ENCODE results near the gene ARL15. TPM values are rescaled to one million over a fixed set of nuclear protein-coding genes. Genes with fewer than 3 reads are reported as not detected.

ARL15 gene
- total RNA-seq, 4 donors from 2014 or later, result 16.6 to 48.8 (median 32.3) TPM

GRCh38 chr5:53934151-53934820 is 376.1 kb downstream of the ARL15 start:
- no peak overlapping the region for H3K4me3 ChIP-seq (ENCODE audit: low read depth, poor library complexity, severe bottlenecking)
- intact Hi-C loops (cut with DNase I; ENCODE audit: low total_unique reads), result no loop called here
- DNase-seq (ENCODE audit: low spot score in 2 of 2), result no peak
- no peak for TF ChIP-seq POLR2A (IDR thresholded peaks at IDR 0.05)
- TF ChIP-seq CTCF (IDR thresholded peaks at IDR 0.05), result no peak
- WGBS, 2 donors, result 66 to 77% methylated on average over 4 of the region's 4 CpGs

- intact Hi-C loops (cut with DNase I; ENCODE audit: low total_unique reads), result no loop called here
- WGBS, 2 donors, result 85 to 90% methylated on average over 6 of the region's 6 CpGs
These were observed 378.0 kb downstream of the ARL15 start for GRCh38 chr5:53932351-53932750.

GRCh38 chr5:53930457-53930856 is 379.9 kb downstream of the ARL15 start:
- 67 to 81% methylated on average over 5 of the region's 5 CpGs for WGBS, 2 donors
- DNase-seq (ENCODE audit: low spot score in 2 of 2), result no peak
- intact Hi-C loops (cut with DNase I; ENCODE audit: low total_unique reads), result no loop called here
- H3K4me3 ChIP-seq (ENCODE audit: low read depth, poor library complexity, severe bottlenecking), result no peak overlapping the region
- TF ChIP-seq POLR2A (IDR thresholded peaks at IDR 0.05) (no peak), CTCF (IDR thresholded peaks at IDR 0.05) (no peak)

More at GRCh38 chr5:53932351-53932750, 378.0 kb downstream of the ARL15 start:
- H3K4me3 ChIP-seq (ENCODE audit: low read depth, poor library complexity, severe bottlenecking), result no peak overlapping the region
- no peak for DNase-seq (ENCODE audit: low spot score in 2 of 2)
- TF ChIP-seq POLR2A (IDR thresholded peaks at IDR 0.05) (no peak), CTCF (IDR thresholded peaks at IDR 0.05) (no peak)

GRCh38 chr5:53929570-53929969 is 380.8 kb downstream of the ARL15 start:
- TF ChIP-seq POLR2A (IDR thresholded peaks at IDR 0.05) (no peak), CTCF (IDR thresholded peaks at IDR 0.05) (no peak)
- WGBS, 2 donors, result 100% methylated on average over 2 of the region's 2 CpGs
- intact Hi-C loops (cut with DNase I; ENCODE audit: low total_unique reads), result no loop called here

GRCh38 chr5:53929152-53929551 is 381.2 kb downstream of the ARL15 start:
- intact Hi-C loops (cut with DNase I; ENCODE audit: low total_unique reads), result no loop called here
- no peak for DNase-seq (ENCODE audit: low spot score in 2 of 2)
- no peak for TF ChIP-seq CTCF (IDR thresholded peaks at IDR 0.05)
- no peak for TF ChIP-seq POLR2A (IDR thresholded peaks at IDR 0.05)
- WGBS, 2 donors, result 90 to 95% methylated on average over 4 of the region's 4 CpGs
- no peak overlapping the region for H3K4me3 ChIP-seq (ENCODE audit: low read depth, poor library complexity, severe bottlenecking)

More at GRCh38 chr5:53929570-53929969, 380.8 kb downstream of the ARL15 start:
- no peak overlapping the region for H3K4me3 ChIP-seq (ENCODE audit: low read depth, poor library complexity, severe bottlenecking)
- no peak for DNase-seq (ENCODE audit: low spot score in 2 of 2)

GRCh38 chr5:53928641-53929040 is 381.7 kb downstream of the ARL15 start:
- no peak for TF ChIP-seq POLR2A (IDR thresholded peaks at IDR 0.05)
- TF ChIP-seq CTCF (IDR thresholded peaks at IDR 0.05), result no peak
- H3K4me3 ChIP-seq (ENCODE audit: low read depth, poor library complexity, severe bottlenecking), result no peak overlapping the region
- no peak for DNase-seq (ENCODE audit: low spot score in 2 of 2)
- intact Hi-C loops (cut with DNase I; ENCODE audit: low total_unique reads), result no loop called here
- WGBS, 2 donors, result 89 to 93% methylated on average over 6 of the region's 6 CpGs
